SK-N-SH treated with all-trans-retinoic acid at 6 μM for 48 hours (cell line): ENCODE results near the gene SASH1.

ENCODE experiments used
- ATAC-seq: fragments of 200-7000 bp; cut with Tn5 transposase; 3 replicates; pipeline ENCODE4 v1.9.1; 2020; ENCODE audit warnings: mild to moderate bottlenecking, moderate library complexity
- ARNTL ChIP-seq: fragments of 450-650 bp; formaldehyde crosslinking; IDR thresholded peaks from 2 replicates; pipeline ENCODE4 v1.5.0; 2020; ENCODE audit warnings: low read depth, mild to moderate bottlenecking, moderate library complexity, borderline replicate concordance
- BACH2 ChIP-seq: fragments of 250-450 bp; sonication (Bioruptor Pico); IDR thresholded peaks from 2 replicates; pipeline ENCODE4 v1.9.0; 2021; ENCODE audit warnings: mild to moderate bottlenecking, borderline replicate concordance
- CREB5 ChIP-seq: fragments of 250-450 bp; sonication (Bioruptor Pico); IDR thresholded peaks from 2 replicates; pipeline ENCODE4 v1.5.1; 2020; ENCODE audit warnings: low read depth, mild to moderate bottlenecking, moderate library complexity
- GLIS3 ChIP-seq: fragments of 250-450 bp; sonication (Bioruptor Pico); IDR thresholded peaks from 2 replicates; pipeline ENCODE4 v1.5.0; 2020; ENCODE audit warnings: mild to moderate bottlenecking, moderate library complexity
- OSR1 ChIP-seq: fragments of 250-450 bp; sonication (Bioruptor Pico); IDR thresholded peaks from 2 replicates; pipeline ENCODE4 v1.8.0; 2022; ENCODE audit warnings: moderate library complexity, mild to moderate bottlenecking, inconsistent platforms
- PATZ1 ChIP-seq: fragments of 250-450 bp; sonication (Bioruptor Pico); IDR thresholded peaks from 2 replicates; pipeline ENCODE4 v1.8.0; 2020; ENCODE audit warnings: mild to moderate bottlenecking, moderate library complexity, borderline replicate concordance
- POU6F1 ChIP-seq: fragments of 250-450 bp; sonication (Bioruptor Pico); IDR thresholded peaks from 2 replicates; pipeline ENCODE4 v1.8.0; 2021; ENCODE audit warnings: low read depth, mild to moderate bottlenecking, moderate library complexity, borderline replicate concordance
- SNAI2 ChIP-seq: fragments of 250-450 bp; sonication (Bioruptor Pico); IDR thresholded peaks from 2 replicates; pipeline ENCODE4 v1.5.0; 2020; ENCODE audit warnings: mild to moderate bottlenecking, moderate library complexity
- TCF4 ChIP-seq: fragments of 250-450 bp; sonication (Bioruptor Pico); IDR thresholded peaks from 2 replicates; pipeline ENCODE4 v1.8.0; 2021; ENCODE audit warnings: mild to moderate bottlenecking, moderate library complexity, borderline replicate concordance
- TOX ChIP-seq: fragments of 250-450 bp; sonication (Bioruptor Pico); IDR thresholded peaks from 2 replicates; pipeline ENCODE4 v1.8.0; 2021; ENCODE audit warnings: mild to moderate bottlenecking, moderate library complexity, borderline replicate concordance
- ZC3H10 ChIP-seq: fragments of 250-450 bp; sonication (Bioruptor Pico); IDR thresholded peaks from 2 replicates; pipeline ENCODE4 v1.5.1; 2021; ENCODE audit warnings: mild to moderate bottlenecking, moderate library complexity
- ZFP30 ChIP-seq: fragments of 450-650 bp; formaldehyde crosslinking; IDR thresholded peaks from 2 replicates; pipeline ENCODE4 v1.5.0; 2022; ENCODE audit warnings: mild to moderate bottlenecking, moderate library complexity
- ZNF565 ChIP-seq: fragments of 450-650 bp; formaldehyde crosslinking; conservative IDR thresholded peaks from 2 replicates; pipeline ENCODE4 v1.5.0; 2020; ENCODE audit warnings: low read depth, mild to moderate bottlenecking, moderate library complexity
- ZNF70 ChIP-seq: fragments of 450-650 bp; formaldehyde crosslinking; IDR thresholded peaks from 2 replicates; pipeline ENCODE4 v1.5.0; 2020; ENCODE audit warnings: mild to moderate bottlenecking, moderate library complexity
- ZNF8 ChIP-seq: fragments of 450-650 bp; formaldehyde crosslinking; IDR thresholded peaks from 2 replicates; pipeline ENCODE4 v1.5.0; 2020; ENCODE audit warnings: mild to moderate bottlenecking, moderate library complexity
- TF ChIP-seq, protein P1 (sequence below): fragments of 250-450 bp; sonication (Bioruptor Pico); IDR thresholded peaks from 2 replicates; pipeline ENCODE4 v1.5.0; 2020; ENCODE audit warnings: mild to moderate bottlenecking, moderate library complexity

The SASH1 gene

DNA sequence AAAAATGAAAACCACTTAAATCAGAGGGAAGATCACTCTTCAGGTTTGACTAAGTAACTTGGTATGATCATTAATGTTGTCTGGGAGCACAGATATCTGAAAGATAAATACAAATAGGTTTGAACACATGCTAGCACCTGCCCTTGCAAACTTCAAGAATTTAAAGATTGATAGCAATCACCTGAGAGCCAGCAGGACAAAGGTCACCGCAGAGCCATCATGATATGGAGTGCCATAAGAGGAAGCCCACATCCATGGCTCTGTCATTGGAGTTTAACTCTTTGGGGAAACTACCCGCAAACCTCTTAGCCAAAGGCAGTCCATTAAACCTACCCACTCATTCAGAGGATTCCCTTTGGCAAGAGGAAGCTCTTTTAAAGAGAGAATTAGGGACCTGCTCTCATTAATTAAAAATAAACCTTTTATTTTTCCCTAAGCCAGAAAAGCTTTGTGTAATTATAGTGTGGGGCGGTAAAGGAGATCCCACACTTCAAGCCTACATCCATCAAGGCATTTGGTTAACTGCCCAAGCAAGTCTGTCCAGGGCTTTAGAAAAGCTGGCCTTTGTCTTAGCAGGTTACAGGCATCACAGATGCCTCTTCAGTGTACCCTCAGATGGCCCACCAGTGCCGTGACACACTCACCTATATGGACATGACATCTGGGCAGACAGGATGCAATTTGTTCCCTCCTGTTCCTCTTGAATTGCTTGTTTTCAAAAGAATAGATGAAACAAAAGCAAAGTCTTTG, 73.0 kb downstream of the SASH1 start:
- ATAC-seq: no peak
- TF ChIP-seq TCF4 (CRISPR knock-in tag) (no peak), PATZ1 (CRISPR knock-in tag) (no peak), POU6F1 (CRISPR knock-in tag) (no peak), OSR1 (CRISPR knock-in tag) (no peak)
- TF ChIP-seq, protein P1, sequence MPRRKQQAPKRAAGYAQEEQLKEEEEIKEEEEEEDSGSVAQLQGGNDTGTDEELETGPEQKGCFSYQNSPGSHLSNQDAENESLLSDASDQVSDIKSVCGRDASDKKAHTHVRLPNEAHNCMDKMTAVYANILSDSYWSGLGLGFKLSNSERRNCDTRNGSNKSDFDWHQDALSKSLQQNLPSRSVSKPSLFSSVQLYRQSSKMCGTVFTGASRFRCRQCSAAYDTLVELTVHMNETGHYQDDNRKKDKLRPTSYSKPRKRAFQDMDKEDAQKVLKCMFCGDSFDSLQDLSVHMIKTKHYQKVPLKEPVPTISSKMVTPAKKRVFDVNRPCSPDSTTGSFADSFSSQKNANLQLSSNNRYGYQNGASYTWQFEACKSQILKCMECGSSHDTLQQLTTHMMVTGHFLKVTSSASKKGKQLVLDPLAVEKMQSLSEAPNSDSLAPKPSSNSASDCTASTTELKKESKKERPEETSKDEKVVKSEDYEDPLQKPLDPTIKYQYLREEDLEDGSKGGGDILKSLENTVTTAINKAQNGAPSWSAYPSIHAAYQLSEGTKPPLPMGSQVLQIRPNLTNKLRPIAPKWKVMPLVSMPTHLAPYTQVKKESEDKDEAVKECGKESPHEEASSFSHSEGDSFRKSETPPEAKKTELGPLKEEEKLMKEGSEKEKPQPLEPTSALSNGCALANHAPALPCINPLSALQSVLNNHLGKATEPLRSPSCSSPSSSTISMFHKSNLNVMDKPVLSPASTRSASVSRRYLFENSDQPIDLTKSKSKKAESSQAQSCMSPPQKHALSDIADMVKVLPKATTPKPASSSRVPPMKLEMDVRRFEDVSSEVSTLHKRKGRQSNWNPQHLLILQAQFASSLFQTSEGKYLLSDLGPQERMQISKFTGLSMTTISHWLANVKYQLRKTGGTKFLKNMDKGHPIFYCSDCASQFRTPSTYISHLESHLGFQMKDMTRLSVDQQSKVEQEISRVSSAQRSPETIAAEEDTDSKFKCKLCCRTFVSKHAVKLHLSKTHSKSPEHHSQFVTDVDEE (CRISPR knock-in tag): no peak

GRCh38 chr6:148416330-148416965, 73.8 kb downstream of the SASH1 start:
- TF ChIP-seq BACH2 (no peak), ARNTL (CRISPR knock-in tag) (no peak), GLIS3 (CRISPR knock-in tag) (no peak), POU6F1 (CRISPR knock-in tag) (no peak), ZNF565 (CRISPR knock-in tag) (no peak), ZC3H10 (no peak), ZNF8 (CRISPR knock-in tag) (no peak), TCF4 (CRISPR knock-in tag) (no peak), OSR1 (CRISPR knock-in tag) (no peak), ZNF70 (CRISPR knock-in tag) (no peak), TOX (CRISPR knock-in tag) (no peak), SNAI2 (CRISPR knock-in tag) (no peak), ZFP30 (CRISPR knock-in tag) (no peak), CREB5 (CRISPR knock-in tag) (no peak)
- TF ChIP-seq, protein P1 (CRISPR knock-in tag): no peak
- no peak for ATAC-seq
